Adipocyte (in vitro differentiated cells): ENCODE data around the gene FOXA2.
"Not testable (repeated sequence)": the region's sequence is repeated elsewhere in the genome, so short reads cannot be mapped to it uniquely, and the experiment has no call there.

Experiments used
- DNase-seq: peaks from one replicate; pipeline ENCODE4 v3.0.0-alpha.2; 2015; ENCODE audit warnings: low read depth
- H3K27me3 ChIP-seq: replicated peaks from 2 replicates; pipeline ENCODE4 v1.7.0; 2013; ENCODE audit warnings: mild to moderate bottlenecking, low read length, moderate library complexity; ENCODE audit not compliant: control insufficient read depth, insufficient read depth
- H3K36me3 ChIP-seq: 2 replicates; pipeline ENCODE4 v1.7.0; 2013; ENCODE audit warnings: low read length, mild to moderate bottlenecking, moderate library complexity; ENCODE audit not compliant: control insufficient read depth, insufficient read depth, severe bottlenecking
- H3K4me1 ChIP-seq: 2 replicates; pipeline ENCODE4 v1.7.0; 2013; ENCODE audit warnings: mild to moderate bottlenecking, low read length, moderate library complexity; ENCODE audit not compliant: control insufficient read depth, insufficient read depth
- H3K4me3 ChIP-seq: 2 replicates; pipeline ENCODE4 v1.7.0; 2013; ENCODE audit warnings: mild to moderate bottlenecking, low read length, moderate library complexity
- H3K9ac ChIP-seq: 2 replicates; pipeline ENCODE4 v1.7.0; 2013; ENCODE audit warnings: mild to moderate bottlenecking, low read length, moderate library complexity
- H3K9me3 ChIP-seq: 2 replicates; pipeline ENCODE4 v1.7.0; 2013; ENCODE audit warnings: mild to moderate bottlenecking, low read length, moderate library complexity; ENCODE audit not compliant: control insufficient read depth

FOXA2 gene

DNA sequence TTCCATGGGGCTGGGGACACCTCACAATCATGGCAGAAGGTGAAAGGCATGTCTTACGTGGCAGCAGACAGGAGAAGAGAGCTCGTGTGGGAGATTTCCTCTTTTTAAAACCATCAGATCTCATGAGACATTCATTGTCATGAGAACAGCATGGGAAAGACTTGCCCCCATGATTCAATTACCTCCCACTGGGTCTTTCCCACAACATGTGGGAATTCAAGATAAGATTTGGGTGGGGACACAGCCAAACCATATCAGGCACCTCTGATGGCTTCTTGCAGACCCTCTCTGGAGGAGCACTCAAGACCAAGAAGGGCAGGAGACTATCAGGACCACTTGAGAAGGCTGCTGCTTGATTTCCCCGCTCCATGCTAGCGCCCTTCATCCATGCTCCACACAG lies 33.9 kb downstream of the FOXA2 start:
- H3K4me1 ChIP-seq, DNase-seq, H3K36me3 ChIP-seq, H3K9ac ChIP-seq, H3K9me3 ChIP-seq, H3K4me3 ChIP-seq: not testable (repeated sequence)
- peaks cover 11% of the 10 kb centered on the region for H3K27me3 ChIP-seq

DNA sequence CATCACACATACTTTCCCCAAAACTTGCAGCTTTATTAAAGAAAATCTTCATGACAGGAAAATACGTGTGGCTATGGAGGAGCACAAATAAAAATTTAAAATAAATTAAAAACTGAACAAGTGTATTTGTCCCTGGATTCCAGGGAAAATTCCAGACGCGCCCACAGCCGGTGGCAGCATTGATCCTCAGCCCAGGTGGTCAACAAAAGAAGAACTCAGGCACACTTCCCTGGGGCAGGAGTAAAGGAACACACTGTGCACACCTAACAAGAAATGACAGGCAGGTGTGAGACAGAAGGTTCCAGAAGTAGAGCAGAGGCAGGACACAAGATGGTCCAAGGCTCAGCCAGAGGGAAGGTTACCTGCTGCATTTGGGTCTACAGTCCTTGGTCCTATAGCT lies 36.3 kb downstream of the FOXA2 start:
- Histone ChIP-seq H3K4me1 (no peaks in the 10 kb centered on the region), H3K27me3 (peaks cover 15% of the 10 kb centered on the region), H3K9me3 (no peaks in the 10 kb centered on the region), H3K4me3 (no peak overlapping the region), H3K9ac (no peak overlapping the region), H3K36me3 (no peaks in the 10 kb centered on the region)
- no peak for DNase-seq

DNA sequence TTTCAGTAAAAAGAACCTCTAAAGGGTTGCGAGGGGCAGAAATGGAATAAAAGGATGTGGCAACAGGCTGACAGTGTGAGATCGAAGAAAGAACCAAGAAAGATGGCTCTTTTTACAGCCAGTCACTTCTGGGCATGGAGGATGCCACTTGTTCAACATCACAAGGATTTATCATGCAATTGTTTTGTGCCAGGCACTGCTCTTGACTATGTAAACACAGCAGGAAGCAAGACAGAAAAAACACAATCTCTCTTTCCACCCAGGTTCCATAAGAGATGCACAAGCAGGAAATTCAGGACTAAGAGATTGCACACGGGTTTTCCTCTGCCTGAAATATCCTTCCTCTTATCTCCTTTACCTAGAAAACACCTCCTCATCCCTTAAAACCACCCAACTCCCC lies 38.0 kb downstream of the FOXA2 start:
- peaks cover 13% of the 10 kb centered on the region for H3K27me3 ChIP-seq
- no peaks in the 10 kb centered on the region for H3K4me1 ChIP-seq
- H3K36me3 ChIP-seq = no peaks in the 10 kb centered on the region
- DNase-seq = no peak
- no peaks in the 10 kb centered on the region for H3K9me3 ChIP-seq
- H3K9ac ChIP-seq = no peak overlapping the region
- H3K4me3 ChIP-seq = no peak overlapping the region

DNA sequence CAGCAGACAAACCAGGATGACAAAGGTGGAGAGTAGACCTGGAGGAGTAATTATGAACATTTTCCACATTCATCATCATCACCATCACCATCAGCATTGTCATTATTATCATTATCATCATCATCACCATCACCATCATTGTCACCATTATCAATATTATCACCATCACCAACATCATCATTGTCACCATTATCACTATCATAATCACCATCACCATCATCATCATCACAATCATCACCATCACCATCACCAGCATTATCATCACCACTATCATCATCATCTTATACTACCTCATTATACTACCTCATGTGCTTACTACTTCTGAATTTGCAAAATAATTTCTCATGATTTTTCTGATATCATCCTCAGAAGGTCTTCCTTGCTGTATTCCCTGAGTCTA lies 39.3 kb downstream of the FOXA2 start:
- Histone ChIP-seq H3K27me3 (peaks cover 7% of the 10 kb centered on the region), H3K4me1 (no peaks in the 10 kb centered on the region), H3K9me3 (no peaks in the 10 kb centered on the region), H3K9ac (no peak overlapping the region), H3K4me3 (no peak overlapping the region), H3K36me3 (no peaks in the 10 kb centered on the region)
- no peak for DNase-seq

DNA sequence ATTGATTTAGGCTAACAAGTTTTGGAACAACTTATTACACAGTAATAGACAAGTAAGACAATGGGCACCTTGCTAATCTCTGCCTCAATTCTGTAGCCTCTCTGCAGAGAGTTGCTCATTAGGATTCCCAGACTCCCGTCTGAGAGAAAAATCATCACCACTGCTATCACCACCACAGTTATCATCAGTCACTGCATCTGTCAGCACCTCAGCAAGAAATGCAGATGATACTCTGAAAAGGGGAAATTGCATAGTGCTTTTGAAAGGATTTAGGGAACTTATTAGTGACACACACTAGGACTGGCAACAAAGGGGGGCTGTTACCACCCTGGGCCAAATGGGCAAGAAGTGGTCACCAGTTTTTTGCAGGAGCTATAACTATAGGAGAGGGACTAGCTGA lies 39.9 kb downstream of the FOXA2 start:
- H3K9ac ChIP-seq = no peak overlapping the region
- DNase-seq = no peak
- H3K4me3 ChIP-seq = no peak overlapping the region
- H3K27me3 ChIP-seq = peaks cover 7% of the 10 kb centered on the region
- no peaks in the 10 kb centered on the region for H3K36me3 ChIP-seq
- no peaks in the 10 kb centered on the region for H3K9me3 ChIP-seq
- H3K4me1 ChIP-seq = no peaks in the 10 kb centered on the region

DNA sequence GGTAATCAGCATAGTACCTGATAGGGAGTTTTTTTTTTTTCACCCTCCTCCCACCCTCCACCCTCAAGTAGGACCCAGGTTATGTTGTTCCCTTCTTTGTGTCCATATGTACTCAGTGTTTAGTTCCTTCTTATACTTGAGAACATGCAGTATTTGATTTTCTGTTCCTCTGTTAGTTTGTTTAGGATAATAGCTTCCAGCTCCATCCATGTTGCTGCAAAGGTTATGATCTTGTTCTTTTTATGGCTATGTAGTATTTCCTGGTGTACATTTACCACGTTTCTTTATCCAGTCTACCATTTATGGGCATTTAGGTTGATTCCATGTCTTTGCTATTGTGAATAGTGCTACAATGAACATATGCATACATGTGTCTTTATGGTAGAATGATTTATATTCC lies 41.9 kb downstream of the FOXA2 start:
- no peak overlapping the region for H3K4me3 ChIP-seq
- peaks cover 7% of the 10 kb centered on the region for H3K27me3 ChIP-seq
- no peaks in the 10 kb centered on the region for H3K4me1 ChIP-seq
- H3K9ac ChIP-seq = no peak overlapping the region
- H3K9me3 ChIP-seq = no peaks in the 10 kb centered on the region
- H3K36me3 ChIP-seq = no peaks in the 10 kb centered on the region
- no peak for DNase-seq

DNA sequence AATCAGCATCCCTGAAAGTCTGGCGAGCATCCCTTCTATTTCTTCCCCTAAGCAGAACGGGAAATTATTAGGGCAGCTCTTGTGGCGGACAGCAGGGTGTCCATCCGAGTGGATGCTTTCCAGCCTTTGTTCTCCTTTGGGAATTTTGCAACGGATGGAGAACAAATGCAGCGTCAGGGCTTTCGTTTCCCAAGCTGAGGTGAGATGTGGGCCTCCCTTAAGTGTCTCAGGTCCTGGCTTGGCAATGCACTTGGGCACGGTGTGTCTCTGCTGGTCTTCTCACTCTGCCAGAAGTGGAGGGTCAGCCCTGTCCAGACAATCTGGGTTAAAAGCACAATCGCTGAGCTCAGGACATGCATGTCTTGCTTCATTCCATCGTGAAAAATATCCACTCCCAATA lies 43.5 kb downstream of the FOXA2 start:
- Histone ChIP-seq H3K4me1 (no peaks in the 10 kb centered on the region), H3K4me3 (no peak overlapping the region), H3K27me3 (peaks cover 8% of the 10 kb centered on the region), H3K36me3 (no peaks in the 10 kb centered on the region), H3K9ac (no peak overlapping the region), H3K9me3 (no peaks in the 10 kb centered on the region)
- no peak for DNase-seq

DNA sequence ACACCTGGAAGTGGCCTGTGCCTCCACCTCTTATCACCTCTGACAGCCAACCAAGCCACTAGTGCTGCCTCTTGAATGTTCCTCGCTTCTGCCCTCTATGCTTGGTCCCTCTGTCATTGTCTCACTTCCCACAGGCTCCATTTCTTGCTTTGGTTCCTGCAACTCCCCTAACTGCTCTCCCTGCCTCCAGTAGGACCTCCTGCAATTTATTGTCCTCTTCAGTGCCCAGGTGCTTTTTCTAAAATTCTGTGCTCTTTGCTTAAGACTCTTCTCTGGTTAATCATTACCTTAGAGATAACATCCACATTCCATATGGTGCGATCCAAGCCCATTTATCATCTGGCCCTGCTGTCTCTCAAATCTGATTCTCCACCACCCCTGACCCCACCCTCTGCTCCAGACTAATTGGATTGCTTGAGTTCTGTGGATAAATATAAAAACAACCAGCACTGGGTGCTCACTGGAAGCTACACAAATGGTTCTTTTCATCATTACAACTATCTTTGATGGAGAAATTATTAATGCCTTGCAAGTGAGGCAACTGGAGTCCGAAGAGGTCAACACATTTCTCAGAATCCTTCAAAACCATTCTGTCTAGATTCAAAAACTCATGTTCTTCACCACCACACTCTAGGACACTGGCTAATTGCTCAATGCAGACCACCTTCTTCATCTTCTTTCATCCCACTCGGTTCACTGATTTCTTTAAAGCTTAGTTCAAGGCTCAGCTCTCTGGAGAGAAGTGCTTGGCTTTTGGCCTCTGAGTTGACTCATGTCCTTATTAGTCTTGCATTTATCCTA lies 47.2 kb downstream of the FOXA2 start:
- Histone ChIP-seq H3K36me3 (no peaks in the 10 kb centered on the region), H3K9ac (no peak overlapping the region), H3K9me3 (no peaks in the 10 kb centered on the region), H3K4me1 (no peaks in the 10 kb centered on the region), H3K4me3 (no peak overlapping the region), H3K27me3 (peaks cover 9% of the 10 kb centered on the region)
- no peak for DNase-seq

DNA sequence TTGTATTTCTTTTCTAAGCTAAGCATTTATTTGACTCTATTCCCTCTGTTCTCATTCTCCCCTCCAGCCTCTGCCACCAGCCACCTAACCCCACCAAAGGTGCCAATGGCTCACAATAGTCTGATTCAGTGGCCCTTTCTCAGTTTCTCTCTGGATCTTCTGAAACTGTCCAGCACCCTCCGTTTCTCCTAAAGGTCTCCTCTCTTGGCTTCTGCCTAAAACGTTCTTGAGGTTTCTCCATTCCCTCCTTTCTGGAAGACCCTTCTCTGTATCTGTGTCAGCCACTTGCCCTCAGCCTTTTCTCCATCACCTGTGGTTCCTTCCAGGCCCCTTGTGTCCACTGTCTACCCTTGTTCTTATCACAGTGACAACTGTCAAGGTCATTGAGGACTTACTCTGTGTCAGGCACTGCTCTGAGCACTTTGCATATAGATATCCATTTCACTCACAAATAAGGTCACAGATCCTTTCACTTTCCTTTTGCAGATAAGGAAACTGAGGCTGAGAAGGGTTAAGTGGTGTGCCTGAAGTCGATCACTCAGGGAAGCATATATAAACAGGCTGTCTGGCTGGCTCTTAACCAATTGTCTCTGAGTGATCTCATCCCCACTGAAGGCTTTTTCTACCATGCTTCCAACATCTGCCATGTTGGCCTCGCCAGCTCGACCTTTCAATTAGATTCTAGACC lies 48.1 kb downstream of the FOXA2 start:
- Histone ChIP-seq H3K27me3 (peaks cover 10% of the 10 kb centered on the region), H3K9me3 (no peaks in the 10 kb centered on the region), H3K36me3 (no peaks in the 10 kb centered on the region), H3K4me3 (no peak overlapping the region), H3K4me1 (no peaks in the 10 kb centered on the region), H3K9ac (no peak overlapping the region)
- DNase-seq = no peak

DNA sequence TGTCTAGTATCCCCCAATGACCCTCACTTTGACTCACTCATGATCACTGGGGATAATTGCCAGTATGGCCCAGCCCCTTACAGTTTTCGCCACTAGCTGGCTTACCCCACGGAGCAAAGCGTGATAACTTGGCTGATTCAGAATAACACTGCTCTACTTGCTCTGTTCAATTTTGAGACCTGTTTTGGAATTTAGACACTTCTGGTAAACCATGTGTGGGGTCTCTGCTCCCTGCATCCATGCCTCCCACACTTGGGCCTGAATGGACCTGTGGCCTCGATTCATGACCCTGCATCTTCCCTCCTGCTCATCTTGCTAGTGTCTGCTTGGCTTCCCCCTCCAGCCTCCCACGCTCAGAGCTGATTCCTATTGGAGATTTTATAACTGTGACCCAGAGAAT lies 48.9 kb downstream of the FOXA2 start:
- Histone ChIP-seq H3K9me3 (no peaks in the 10 kb centered on the region), H3K4me3 (no peak overlapping the region), H3K27me3 (peaks cover 18% of the 10 kb centered on the region), H3K36me3 (no peaks in the 10 kb centered on the region), H3K9ac (no peak overlapping the region), H3K4me1 (no peaks in the 10 kb centered on the region)
- DNase-seq = no peak

DNA sequence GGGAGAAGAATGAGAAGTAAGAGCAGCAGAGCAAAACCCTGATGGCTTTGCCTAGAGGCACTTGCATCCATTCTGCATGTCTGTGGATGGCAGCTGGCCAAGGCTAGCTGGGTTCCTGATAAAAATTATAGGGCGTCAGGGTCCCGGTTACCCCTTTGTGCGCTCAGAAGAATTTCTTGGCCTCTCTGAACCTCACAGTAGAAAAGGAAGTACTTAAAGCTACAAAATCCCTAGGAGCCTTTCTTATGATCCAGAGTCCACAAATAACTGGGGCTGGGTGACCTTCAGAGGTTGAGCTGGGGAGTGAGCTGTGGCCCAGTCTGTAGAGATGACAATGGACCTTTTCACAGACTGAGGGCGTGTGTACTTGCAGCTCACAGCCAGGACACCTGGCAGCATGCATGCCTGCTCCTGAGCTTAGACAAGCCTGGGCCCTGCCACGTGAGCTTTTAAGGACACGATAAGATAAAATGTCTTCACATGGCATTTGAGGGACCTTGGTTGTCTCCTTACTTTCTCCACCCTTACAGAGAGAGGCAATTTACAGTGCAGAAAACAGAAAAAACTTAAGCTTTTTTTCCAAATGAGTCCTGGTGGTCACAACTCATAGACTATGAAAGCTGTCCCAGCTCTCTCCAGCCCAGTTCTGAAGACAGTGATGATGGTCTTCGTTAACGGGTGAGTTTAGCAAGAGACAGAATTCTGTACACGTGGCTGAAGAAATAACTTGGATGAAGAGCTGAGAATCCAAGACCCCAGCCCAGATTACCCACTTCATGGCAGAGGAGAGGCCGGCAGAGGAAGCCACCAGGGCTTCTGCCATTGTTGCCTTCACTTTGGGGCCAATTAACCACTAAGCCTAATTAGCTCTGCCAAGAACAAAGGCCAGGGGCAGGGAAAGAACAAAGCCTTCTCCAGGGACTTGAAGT lies 50.3 kb downstream of the FOXA2 start:
- no peaks in the 10 kb centered on the region for H3K36me3 ChIP-seq
- H3K4me3 ChIP-seq = no peak overlapping the region
- DNase-seq = no peak
- no peaks in the 10 kb centered on the region for H3K9me3 ChIP-seq
- H3K4me1 ChIP-seq = no peaks in the 10 kb centered on the region
- H3K9ac ChIP-seq = no peak overlapping the region
- peaks cover 25% of the 10 kb centered on the region for H3K27me3 ChIP-seq
